Measurements from ENCODE around the gene SCLT1.

DNA sequence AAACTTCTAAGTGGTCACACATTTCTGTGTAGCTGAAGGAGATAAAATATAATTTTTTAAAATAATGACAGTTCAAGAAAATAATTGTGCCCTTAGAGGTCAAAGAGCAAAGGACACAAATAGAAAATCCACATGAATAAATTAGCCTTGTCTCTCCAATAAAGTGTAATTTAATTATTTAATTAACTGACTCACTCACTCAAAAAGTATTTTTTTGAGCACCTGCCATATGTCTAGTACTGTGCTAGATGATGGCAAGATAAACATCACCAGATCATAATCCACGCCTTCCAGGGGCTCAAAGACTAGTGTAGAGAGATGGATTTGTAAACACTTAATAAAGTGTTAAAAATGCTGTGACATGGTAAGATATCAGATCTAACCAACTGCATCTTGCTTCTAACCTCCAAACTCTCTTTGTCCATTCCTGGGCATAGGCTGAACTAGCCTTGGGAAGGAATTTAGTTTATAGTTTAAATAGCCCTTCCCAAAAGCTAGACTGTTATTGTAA, 112.5 kb downstream of the SCLT1 start:
- TF ChIP-seq, protein P1, sequence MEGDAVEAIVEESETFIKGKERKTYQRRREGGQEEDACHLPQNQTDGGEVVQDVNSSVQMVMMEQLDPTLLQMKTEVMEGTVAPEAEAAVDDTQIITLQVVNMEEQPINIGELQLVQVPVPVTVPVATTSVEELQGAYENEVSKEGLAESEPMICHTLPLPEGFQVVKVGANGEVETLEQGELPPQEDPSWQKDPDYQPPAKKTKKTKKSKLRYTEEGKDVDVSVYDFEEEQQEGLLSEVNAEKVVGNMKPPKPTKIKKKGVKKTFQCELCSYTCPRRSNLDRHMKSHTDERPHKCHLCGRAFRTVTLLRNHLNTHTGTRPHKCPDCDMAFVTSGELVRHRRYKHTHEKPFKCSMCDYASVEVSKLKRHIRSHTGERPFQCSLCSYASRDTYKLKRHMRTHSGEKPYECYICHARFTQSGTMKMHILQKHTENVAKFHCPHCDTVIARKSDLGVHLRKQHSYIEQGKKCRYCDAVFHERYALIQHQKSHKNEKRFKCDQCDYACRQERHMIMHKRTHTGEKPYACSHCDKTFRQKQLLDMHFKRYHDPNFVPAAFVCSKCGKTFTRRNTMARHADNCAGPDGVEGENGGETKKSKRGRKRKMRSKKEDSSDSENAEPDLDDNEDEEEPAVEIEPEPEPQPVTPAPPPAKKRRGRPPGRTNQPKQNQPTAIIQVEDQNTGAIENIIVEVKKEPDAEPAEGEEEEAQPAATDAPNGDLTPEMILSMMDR (conservative IDR thresholded peaks at IDR 0.05; ENCODE audit: low read length): no peak
- TF ChIP-seq EZH2phosphoT487 (IDR thresholded peaks at IDR 0.05; ENCODE audit: borderline replicate concordance): no peak

Data from Loucy (cell line).